GM21528 (cell line): Measurements from ENCODE around the gene FGF1.

Source experiments
- ATAC-seq: cut with Tn5 transposase; IDR thresholded peaks from one replicate; pipeline ENCODE4 v1.9.1; 2021; ENCODE audit warnings: mild to moderate bottlenecking, moderate library complexity; ENCODE audit not compliant: unreplicated experiment, low FRiP score

The FGF1 gene

DNA sequence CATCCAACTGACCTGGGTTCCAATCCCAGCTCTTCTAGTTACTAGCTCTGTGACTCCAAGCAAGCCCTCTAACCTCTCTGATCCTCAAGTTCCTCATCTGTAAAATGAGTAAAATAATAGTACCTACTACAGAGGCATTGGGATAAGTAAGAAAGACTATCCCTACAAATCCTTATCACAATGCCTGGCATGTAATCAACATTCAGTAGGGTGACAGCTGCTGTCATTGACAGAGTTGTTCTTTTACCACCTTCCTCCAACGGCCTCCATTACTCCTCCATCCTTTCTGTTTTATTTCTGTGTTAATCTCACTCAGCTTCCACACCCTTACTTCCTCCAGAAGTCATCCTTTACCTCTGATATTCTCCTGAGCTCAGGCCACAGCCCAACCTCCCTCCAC, 40.4 kb downstream of the FGF1 start:
- ATAC-seq = no peak

DNA sequence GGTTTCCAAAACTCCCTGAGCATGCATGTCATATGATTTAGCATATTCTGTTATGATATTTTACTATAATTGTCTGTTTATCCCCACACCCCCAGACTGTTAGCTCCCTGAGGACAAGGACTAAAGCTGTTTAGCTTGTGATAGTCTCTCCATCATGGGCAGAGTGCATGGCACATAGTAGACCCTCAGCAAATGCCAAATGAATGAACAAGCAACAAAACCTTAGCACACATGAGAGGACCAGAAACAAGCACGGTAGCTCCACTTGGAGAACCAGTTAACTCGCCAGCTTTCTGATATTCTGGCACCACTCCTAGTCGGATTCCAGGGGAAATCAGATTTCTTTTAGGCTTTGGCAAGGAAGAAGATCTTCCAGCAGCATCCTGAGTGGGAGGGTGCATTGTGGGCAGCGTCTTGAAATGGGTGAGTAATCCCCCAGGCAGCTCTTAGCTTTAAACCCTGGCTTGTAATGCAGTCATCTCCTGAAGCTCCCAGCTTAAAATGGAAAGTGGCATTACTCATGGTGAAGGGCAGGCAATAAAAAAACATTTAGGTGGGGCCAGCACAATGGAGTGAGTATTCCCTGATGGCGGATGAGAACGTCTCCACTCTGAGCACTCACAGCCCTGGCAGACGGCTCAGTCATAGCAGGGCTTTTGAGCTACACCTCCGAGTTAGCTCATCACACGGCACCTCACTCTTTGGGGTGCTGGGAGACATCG, 41.1 kb downstream of the FGF1 start:
- ATAC-seq = no peak

DNA sequence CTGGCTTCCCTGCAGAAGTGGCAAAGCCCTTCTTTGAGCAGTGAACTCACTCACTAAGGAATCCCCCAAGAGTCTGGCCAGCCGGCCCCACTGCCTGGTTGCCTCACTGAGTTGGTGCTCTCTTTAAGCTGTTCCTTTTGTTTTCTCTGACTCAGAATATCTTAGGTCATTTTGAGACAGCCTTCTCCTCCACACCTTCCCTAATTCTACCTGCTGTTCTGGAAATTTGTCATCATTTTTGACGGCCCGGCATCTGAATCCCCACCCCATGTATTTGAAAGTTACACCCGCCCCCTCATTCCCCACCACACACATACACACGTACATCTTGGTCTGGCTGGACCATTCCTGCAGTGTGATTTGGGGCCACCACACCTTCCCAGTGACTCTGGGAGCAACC, 41.8 kb downstream of the FGF1 start:
- ATAC-seq = no peak

DNA sequence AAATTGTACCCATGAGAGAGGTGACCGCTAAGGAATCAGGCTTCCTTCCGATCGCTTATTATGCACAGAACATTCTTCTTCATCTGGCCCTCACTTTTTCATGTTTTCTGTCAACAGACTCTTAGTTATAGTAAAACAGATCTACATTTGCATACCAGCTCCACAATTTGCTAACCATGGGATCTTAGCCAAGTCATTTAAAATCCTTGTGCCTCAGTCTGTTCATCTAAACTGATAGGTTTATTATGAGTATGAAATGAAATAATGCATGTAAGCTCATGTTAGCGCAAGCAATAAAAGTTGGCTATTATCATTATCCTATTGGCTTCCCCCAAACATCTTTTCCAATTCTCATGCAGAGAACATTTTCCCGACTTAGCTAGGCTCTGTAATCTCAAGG, 42.3 kb downstream of the FGF1 start:
- no peak for ATAC-seq

DNA sequence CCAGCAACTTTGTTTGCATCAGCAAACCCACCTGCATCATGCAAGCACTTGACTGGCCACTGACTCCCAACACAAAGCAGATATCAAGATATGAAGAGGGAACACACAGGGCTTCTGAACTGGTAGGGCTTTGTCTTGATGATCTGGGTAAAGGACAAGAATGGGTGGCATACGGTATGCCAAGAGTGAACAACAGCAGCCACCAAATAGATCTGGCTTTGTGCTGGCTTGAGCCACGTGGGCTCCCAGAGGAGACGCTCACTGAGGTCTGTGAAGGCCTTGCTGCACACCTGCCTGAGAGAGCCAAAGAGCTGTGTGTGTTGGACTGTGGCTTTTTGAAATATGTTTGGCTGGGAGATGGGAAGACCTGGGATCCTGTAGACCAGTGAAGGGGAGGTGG, 43.5 kb downstream of the FGF1 start:
- no peak for ATAC-seq

DNA sequence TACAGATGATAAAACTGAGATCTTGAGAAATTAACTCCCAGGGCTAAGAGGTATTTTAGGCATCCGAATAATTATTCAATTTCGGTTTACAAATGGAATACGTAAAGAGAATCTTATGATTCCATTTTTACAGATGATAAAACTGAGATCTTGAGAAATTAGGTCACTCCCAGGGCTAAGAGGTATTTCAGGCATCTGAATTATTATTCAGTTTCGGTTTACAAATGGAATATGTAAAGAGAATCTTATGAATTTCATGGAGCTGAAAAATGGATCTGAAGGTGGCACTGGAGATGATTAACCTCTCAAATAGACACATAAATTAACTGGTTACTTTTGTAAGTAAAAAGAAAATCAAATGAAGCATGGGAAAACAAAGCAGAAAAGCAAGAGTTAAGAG, 44.2 kb downstream of the FGF1 start:
- ATAC-seq = no peak

DNA sequence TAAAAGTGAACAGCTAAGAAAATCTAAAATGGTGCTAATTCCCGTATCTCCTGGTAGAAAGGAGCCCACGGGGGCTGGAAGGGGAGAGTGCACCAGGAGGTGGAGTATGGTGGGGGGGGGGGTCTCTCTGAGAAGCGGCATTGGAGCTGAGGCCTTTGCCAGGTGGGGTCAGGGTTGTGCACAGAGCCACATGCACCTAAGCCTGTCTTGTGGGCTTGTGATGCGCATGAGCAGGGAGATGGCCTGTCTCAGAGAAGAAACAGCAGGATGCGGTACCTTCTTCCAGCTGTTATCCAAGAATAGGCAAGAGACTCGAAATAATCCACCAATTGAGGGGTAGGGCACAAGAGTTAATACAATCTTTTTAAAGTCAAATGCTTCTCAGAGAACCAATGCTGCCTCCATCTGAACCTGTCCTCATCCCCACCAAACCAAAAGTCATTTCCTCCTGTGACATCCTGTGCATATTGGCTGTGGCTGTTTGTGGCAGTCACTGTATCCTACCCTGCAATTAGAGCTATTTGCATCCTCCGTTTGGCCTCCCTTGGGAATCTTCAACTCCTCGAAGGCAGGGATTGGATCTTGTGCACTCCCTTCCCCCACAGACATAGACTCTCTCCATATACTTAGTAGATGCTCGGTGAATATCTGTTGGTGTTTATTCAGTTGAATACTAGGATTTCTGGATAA, 45.4 kb downstream of the FGF1 start:
- no peak for ATAC-seq

DNA sequence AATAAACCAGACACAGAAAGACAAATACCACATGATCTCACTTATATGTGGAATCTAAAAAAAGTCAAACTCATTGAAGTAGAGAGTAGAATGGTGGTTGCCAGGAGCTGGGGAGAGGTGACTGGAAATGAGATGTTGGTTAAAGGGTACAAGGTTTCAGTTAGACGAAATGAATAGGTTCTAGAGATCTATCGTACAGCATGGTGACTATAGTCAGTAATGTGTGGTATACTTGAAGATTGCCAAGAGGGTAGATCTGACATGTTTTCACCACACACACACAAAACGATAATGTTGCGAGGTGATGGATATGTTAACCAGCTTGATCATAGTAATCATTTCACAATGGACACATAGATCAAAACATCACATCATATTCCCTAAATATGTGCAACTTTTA, 46.4 kb downstream of the FGF1 start:
- no peak for ATAC-seq

DNA sequence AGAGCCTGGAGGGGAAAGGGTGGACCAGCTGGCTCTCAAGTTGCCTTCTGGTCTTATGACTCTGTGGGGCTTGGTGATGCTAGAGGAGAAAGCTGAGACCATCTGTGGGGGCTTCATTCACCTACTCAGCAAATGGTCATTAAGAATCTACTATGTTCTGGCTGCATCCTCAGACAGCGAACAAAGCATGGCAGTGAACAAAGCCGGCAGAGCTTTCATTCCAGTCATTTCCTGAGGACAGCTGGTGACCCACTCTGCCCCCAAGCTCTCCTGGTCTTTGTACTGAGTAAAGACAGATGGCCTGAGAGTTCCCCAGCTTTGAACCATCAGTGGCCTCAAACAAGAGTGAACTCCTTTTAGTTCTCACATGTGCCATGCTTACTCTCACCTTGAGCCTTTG, 48.0 kb downstream of the FGF1 start:
- no peak for ATAC-seq

DNA sequence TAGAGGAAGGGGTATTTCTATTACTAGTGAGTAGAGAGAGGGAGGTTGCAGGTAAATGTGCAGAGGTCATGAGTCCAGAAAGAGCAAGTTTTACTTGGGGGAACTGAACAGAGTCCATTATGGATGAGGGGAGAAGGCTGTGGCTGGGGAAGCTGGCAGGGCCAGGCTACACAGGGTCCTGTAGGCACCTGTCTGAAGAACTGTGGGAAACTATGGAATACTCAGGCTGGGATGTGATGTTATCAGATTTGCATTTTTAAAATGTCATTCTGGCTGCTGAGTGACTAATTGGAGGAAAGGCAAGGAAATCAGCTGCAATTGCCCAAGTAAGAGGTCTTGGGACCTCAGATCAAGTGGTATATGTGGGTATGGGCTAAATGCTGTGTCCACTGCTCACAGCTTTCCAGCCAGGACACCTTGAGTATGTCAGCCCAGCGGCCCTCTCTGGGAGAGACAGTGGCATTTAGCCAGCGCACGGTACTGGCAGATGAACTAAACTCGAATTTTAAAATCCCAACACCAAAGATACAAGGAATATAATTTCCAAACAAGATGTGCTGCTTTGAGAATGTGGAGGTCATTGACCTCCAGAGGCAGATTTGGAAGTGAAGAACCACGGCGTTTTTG, 49.1 kb downstream of the FGF1 start:
- no peak for ATAC-seq

DNA sequence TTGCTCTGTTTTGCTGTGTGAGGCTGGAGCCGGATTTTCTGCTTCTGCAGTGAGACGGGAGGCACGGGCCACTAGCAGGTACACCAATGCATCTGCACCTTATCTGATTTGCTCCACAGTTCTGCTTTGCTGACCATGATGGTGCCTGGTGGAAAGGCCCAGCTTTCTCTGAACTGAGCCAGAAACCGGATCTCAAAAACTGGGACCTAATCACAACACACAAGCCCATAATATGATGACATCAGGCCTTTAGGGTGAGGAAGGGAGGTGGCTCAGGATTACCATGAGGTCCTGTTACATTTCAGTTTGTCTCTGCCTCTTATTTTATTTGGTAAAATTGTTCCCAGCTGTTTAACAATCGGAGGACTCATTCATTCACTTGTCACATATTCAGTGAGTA, 49.8 kb downstream of the FGF1 start:
- ATAC-seq = no peak

DNA sequence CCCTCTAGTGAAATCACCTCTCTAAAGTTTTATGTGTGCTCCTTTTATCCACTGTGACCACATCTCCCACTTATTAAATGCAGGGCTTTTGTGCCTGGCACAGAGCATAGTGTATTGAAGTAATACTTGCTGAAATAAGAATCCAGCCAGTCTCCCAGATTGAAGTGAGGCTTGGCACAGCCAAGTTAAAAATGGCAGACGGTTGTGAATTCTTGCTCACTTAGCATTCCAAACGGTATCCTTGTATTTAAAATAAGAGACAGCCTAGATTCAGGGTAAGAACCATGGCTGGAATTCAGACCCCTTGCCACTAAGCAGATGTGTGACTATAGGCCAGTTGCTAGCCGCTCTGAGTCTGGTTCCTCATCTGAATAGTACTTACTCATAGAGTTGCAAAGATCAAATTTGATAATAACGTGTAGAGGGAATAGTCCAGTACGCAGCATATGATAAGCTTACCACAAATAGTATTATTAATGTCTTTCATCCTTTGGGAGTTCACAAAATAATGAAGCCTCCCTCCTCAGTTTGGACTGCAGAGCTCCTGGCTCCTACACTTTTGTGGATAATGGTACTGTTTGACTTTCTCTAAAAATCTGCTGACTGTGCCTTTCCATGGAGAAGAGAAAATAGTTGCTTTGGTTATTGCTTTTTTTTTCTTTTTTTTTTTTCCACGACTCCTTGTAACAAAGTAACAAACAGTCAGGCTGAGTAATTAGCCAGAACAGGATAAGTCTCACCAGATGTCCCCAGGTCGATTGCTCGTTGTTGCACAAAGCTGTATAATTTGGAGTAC, 51.5 kb downstream of the FGF1 start:
- no peak for ATAC-seq

DNA sequence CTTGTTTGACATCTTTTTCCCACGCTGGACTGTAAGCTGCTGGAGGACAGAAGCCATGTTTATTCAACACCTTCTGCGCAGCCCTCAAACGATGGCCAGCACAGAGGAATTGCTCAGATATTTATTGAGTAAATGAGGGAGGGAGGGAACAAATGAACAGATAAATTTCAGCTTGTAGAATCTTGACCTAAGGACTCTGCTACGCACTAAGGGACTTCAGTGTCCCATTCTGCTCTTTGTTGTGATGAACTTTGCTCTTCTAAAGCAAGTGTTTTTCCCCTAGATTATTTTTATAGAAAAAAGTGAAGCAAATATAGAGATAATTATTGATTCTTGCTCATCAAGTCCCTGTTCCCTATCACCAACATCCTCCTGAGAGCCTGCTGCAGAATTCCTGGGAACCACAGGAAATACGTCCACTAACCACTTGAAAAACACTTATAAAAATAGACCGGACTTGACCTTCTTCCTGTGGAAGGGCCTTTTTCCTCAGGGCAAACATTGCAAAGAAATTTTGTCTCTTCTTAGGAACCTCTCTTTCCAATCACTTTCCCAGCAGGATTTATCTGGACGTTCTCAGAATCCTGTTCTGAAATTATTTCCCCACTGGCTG, 54.9 kb downstream of the FGF1 start:
- ATAC-seq = no peak

DNA sequence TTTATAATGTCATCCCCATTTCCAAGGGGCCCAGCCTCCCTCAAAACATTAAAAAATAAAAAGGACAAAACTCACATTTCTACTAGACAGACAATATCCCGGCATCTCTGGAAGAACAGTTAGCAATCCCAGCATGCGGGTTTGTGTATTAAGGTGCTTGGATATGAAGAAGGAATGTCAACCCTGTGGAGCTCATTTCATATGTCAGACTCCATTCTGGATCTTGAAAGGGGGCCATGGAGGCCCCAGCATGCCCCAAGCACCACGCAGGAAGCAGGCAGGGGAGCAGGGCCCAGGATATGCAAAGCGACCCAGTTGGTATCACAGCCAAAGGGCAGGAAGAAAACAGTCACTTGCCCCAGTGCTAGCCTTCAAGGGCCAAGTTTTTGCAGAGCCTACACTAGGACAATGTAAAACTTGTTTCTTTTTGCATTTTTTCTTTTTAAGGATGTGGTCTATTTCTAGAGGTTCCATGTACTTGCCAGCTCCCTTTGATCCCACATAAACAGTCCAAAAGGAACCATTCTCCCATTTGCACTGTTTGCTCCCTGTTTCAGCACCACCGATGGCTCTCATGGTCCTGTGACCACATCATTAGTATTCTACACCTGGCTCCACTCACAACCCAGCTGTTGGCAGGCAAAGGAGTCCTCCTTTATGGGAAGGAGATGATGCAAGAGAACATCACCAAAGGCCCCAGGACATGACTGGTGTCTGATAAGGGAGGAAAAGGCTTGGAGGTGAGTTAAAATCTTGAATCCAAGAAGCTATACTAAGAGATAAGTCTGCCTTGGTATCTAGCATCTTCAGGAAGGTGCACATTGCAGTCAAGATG, 58.3 kb downstream of the FGF1 start:
- no peak for ATAC-seq

DNA sequence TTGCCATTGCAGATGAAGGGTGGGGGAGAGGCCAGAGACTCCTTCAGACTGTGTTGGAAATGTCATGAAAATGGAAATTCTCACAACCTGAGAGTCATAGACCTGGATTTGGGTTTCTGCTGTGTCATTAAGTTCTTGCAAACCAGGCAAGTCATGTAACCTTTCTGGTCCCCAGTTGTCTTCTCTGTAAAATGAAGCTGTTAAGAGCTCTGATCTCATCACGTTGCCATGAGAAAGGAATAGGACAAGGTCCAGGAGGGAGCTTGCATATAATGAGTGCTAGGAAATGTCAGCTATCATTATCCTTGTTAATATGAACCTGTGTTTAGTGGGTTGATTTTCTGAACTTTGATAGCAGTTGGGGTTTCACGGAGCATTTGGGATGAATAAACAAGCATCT, 59.1 kb downstream of the FGF1 start:
- ATAC-seq = no peak

DNA sequence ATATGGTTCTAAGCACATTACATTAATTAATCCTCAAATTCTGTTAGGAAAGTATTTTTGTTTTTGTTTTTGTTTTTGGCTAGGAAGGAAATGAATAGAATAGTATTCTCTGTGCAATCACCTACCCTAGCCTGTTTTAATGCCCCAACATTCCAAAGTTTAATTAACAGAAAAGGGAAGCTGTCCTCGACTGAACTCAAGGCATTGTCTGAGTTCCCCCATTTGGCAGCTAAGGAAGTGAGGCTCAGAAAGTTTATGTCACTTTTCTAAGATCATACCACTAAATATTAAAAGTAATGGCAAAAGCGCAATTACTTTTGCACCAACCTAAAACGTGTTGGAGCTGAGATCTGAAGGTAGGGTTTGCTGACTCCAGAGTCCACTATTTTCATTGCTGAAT, 59.8 kb downstream of the FGF1 start:
- ATAC-seq = no peak

DNA sequence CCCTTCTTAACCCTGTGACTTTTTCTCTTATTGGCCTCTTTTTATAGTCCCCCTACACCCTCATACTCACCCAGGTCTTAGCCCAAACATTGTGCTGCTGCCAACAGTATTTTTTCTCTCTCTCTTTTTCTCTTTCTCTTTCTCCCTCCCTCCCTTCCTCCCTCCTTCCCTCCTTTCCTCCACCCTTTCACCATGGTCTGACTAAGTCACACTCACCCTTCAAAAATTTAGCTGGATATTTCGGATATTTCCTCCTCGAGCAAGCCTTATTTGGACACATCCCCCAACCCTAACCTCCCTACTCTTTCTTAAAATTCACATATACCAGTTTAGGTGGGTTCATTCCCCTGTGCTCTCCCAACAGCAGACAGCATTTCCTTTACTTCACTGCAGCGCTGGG, 64.7 kb downstream of the FGF1 start:
- ATAC-seq = no peak

DNA sequence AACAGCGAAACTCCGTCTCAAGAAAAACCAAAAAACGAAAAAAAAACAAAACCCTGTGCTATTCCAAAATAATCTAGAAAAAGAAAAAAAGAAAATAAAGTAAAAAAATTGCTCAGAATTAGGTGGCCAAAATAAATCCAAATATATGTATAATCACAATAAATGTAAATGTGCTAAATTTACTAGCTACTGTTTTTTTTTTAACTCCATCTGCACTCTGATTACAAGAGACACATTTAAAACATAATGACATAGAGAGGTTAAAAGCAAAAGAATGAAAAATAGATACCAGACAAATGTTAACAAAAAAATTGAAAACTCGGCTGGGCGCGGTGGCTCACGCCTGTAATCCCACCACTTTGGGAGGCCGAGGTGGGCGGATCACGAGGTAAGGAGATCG, 66.1 kb downstream of the FGF1 start:
- no peak for ATAC-seq

DNA sequence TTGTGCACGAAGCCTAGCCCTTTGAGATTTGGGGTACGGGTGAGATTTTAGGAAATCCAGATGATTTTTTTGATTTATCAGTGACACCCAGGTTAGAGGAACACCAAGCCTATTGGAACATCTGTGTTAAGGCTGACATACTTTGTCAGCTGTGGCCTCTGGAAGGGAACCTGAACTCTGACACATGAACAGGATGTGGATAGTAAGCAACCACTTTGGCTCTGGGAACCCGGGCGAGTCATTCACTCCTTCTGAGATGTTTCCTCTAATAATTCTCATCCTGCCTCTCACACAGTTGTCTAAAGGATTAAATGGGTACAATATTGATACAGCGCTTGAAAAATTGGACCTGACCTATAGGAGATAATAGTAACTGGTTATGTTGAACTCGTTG, 67.8 kb downstream of the FGF1 start:
- ATAC-seq = no peak
